ENCODE results near the gene EP300.

The EP300 gene

GRCh38 chr22:41197038-41197972 lies 104.9 kb downstream of the EP300 start:
- Histone ChIP-seq H3K9me3 (ENCODE audit: control insufficient read depth, insufficient read depth, low read length) (no peaks in the 10 kb centered on the region), H3K36me3 (ENCODE audit: insufficient read depth, low read length) (no peaks in the 10 kb centered on the region), H3K4me1 (ENCODE audit: insufficient read depth, low read length) (no peaks in the 10 kb centered on the region), H3K9ac (ENCODE audit: low read depth, low read length) (peak overlapping the region; percentile 89)

DNA sequence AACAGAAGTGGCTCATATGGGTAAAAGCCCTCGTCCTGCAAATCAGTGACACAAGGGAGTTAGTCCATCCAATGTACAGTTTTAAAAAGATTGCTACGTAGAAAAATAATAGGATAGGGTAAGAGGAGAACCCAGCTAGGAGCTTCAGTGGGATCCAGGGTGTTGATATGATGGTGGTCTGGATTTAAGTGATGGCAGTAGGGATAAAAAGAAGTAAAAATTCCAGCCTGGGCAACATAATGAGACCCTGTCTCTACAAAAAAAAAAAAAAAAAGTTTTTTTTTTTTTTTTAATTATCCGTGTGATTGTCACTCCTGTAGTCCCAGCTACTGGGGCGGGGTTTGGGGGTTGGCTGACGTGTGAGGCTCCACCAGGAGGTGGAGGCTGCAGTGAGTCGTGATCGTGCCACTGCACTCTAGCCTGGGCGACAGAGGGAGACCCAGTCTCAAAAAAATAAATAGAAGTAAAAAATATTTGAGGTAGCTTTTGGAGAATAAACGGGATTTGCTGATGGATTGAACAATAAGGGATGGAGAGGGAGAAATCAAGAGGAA lies 105.7 kb downstream of the EP300 start:
- Histone ChIP-seq H3K36me3 (ENCODE audit: insufficient read depth, low read length) (no peaks in the 10 kb centered on the region), H3K4me1 (ENCODE audit: insufficient read depth, low read length) (no peaks in the 10 kb centered on the region), H3K9me3 (ENCODE audit: control insufficient read depth, insufficient read depth, low read length) (no peaks in the 10 kb centered on the region), H3K9ac (ENCODE audit: low read depth, low read length) (peak overlapping the region; percentile 89)

GRCh38 chr22:41201141-41201540 lies 108.7 kb downstream of the EP300 start:
- H3K36me3 ChIP-seq (ENCODE audit: insufficient read depth, low read length): no peaks in the 10 kb centered on the region
- H3K4me1 ChIP-seq (ENCODE audit: insufficient read depth, low read length): no peaks in the 10 kb centered on the region
- no peaks in the 10 kb centered on the region for H3K9me3 ChIP-seq (ENCODE audit: control insufficient read depth, insufficient read depth, low read length)
- no peak overlapping the region for H3K9ac ChIP-seq (ENCODE audit: low read depth, low read length)

DNA sequence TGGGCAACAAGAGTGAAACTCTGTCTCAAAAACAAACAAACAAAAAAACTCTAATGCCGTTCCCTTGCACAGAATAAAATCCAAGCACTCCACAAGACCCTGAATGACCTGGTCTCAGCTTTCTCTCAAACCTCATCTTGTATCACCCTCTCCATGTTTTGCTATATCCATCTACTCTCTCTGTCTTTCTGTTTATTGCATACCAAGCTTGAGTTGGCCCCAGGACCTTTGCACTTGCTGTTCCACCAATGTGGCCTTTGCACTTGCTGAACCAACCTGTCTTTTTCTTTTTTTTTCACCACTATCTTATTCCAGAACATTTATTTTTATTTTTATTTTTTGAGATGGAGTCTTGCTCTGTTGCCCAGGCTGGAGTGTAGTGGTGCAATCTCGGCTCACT lies 110.7 kb downstream of the EP300 start:
- H3K36me3 ChIP-seq (ENCODE audit: insufficient read depth, low read length): no peaks in the 10 kb centered on the region
- H3K4me1 ChIP-seq (ENCODE audit: insufficient read depth, low read length): no peaks in the 10 kb centered on the region
- no peak overlapping the region for H3K9ac ChIP-seq (ENCODE audit: low read depth, low read length)
- H3K9me3 ChIP-seq (ENCODE audit: control insufficient read depth, insufficient read depth, low read length): no peaks in the 10 kb centered on the region

DNA sequence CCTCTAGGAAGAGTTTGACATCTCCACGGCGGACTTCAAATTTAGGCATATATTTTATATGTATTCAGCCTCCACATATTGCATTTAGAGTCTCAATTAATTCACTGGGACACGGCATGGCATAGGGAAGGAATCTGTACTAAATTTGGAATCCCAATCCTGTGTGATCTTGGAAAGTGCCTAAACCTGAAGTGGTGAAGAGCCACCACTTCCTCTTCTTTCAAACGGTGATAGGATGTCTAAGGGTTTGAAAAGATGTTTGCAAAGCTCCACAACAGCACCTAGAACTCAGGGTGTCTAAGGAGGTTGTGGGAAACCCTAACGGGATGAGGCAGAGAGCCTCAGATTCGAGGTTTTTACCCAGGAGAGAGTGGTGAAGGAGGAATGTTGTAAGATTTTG lies 111.7 kb downstream of the EP300 start:
- Histone ChIP-seq H3K9ac (ENCODE audit: low read depth, low read length) (no peak overlapping the region), H3K4me1 (ENCODE audit: insufficient read depth, low read length) (no peaks in the 10 kb centered on the region), H3K36me3 (ENCODE audit: insufficient read depth, low read length) (no peaks in the 10 kb centered on the region), H3K9me3 (ENCODE audit: control insufficient read depth, insufficient read depth, low read length) (no peaks in the 10 kb centered on the region)

- Histone ChIP-seq H3K9ac (ENCODE audit: low read depth, low read length) (peak within 1 kb of the TSS; percentile 74), H3K36me3 (ENCODE audit: insufficient read depth, low read length) (no peaks in the 10 kb centered on the region; the same call in 1 of the 2 replicates), H3K4me1 (ENCODE audit: insufficient read depth, low read length) (no peaks in the 10 kb centered on the region), H3K9me3 (ENCODE audit: control insufficient read depth, insufficient read depth, low read length) (no peaks in the 10 kb centered on the region)
Measured at GRCh38 chr22:41204992-41205900, 112.9 kb downstream of the EP300 start, which contains the start of gene L3MBTL2. L3MBTL2 (plus strand) TSS chr22:41205312; CDS start chr22:41205363, 51 bp downstream.

- Histone ChIP-seq H3K9ac (ENCODE audit: low read depth, low read length) (no peak overlapping the region), H3K4me1 (ENCODE audit: insufficient read depth, low read length) (no peaks in the 10 kb centered on the region), H3K9me3 (ENCODE audit: control insufficient read depth, insufficient read depth, low read length) (no peaks in the 10 kb centered on the region), H3K36me3 (ENCODE audit: insufficient read depth, low read length) (no peaks in the 10 kb centered on the region; the same call in 1 of the 2 replicates)
Measured at GRCh38 chr22:41206719-41207118, 114.3 kb downstream of the EP300 start.

DNA sequence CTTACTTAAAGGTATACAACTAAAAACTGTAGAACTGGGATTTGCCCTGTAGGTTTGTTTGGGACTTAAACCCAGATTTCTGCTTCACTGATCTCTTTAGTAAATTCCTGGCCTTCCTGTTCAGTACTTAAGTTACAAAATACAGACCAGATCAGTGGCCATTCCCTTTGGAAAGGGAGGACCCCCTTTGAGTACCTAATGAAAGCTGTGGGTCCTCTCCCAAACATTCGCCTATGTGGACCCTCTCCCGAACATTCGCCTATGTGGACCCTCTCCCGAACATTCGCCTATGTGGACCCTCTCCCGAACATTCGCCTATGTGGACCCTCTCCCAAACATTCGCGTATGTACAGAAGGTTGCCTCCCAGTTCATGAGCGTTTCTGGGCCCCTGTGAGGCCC lies 123.0 kb downstream of the EP300 start:
- H3K9ac ChIP-seq (ENCODE audit: low read depth, low read length): no peak overlapping the region
- peaks cover 14% of the 10 kb centered on the region for H3K36me3 ChIP-seq (ENCODE audit: insufficient read depth, low read length)
- H3K4me1 ChIP-seq (ENCODE audit: insufficient read depth, low read length): peaks cover 17% of the 10 kb centered on the region; the same call in 1 of the 2 replicates
- H3K9me3 ChIP-seq (ENCODE audit: control insufficient read depth, insufficient read depth, low read length): no peaks in the 10 kb centered on the region

GRCh38 chr22:41215926-41216325 lies 123.5 kb downstream of the EP300 start:
- peaks cover 18% of the 10 kb centered on the region for H3K36me3 ChIP-seq (ENCODE audit: insufficient read depth, low read length)
- H3K4me1 ChIP-seq (ENCODE audit: insufficient read depth, low read length): peaks cover 17% of the 10 kb centered on the region; the same call in 1 of the 2 replicates
- H3K9ac ChIP-seq (ENCODE audit: low read depth, low read length): no peak overlapping the region
- H3K9me3 ChIP-seq (ENCODE audit: control insufficient read depth, insufficient read depth, low read length): no peaks in the 10 kb centered on the region

DNA sequence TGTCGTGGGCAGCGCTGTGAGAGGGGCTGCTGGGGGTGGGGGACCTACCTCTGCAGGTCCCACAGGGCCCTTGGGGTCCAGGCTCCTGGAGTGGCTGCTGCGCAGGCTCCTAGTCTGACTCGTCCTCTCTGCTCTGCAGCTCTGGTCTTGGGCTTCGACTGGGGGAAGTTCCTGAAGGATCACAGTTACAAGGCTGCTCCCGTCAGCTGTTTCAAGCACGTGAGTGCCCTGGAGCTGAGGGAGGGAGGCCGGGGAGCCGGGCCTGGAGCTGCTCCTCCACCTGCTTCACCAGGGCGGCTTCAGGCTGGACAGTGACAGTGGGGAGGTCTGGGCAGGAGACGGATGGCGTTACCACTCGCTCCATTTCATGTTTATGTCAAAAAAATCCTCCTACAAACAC lies 124.6 kb downstream of the EP300 start:
- no peak overlapping the region for H3K9ac ChIP-seq (ENCODE audit: low read depth, low read length)
- peaks cover 17% of the 10 kb centered on the region; the same call in 1 of the 2 replicates for H3K4me1 ChIP-seq (ENCODE audit: insufficient read depth, low read length)
- peaks cover 20% of the 10 kb centered on the region for H3K36me3 ChIP-seq (ENCODE audit: insufficient read depth, low read length)
- H3K9me3 ChIP-seq (ENCODE audit: control insufficient read depth, insufficient read depth, low read length): no peaks in the 10 kb centered on the region

DNA sequence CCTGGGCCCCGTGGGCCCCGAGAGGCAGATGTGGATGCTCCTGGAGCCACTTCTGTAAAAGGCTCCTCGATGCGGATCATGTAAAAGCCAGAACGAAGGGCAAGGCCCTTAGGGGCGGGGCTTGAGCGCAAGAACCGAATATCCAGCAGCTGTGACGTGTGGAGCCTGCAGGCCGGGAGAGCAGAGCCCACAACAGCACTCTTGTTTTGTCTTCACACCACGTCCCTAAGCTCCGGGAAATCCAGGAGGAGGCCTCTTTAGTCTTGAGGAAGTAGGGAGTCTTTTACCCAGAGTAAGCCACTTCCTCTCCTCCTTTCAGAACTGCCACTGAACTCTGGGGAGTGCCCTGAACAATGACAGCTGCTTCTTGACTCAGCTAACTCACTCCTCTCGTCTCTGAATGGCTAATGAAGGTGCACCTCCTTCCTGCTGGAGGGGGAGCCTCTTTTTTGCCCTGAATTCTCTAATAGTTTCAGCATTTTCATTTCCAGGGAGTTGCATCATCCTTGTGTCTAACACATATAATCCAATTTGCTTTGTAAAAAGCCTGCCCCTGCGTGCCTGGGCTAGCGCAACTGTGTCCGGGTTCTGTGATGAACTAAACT lies 125.3 kb downstream of the EP300 start:
- Histone ChIP-seq H3K4me1 (ENCODE audit: insufficient read depth, low read length) (peaks cover 17% of the 10 kb centered on the region; the same call in 1 of the 2 replicates), H3K9ac (ENCODE audit: low read depth, low read length) (no peak overlapping the region), H3K36me3 (ENCODE audit: insufficient read depth, low read length) (peaks cover 24% of the 10 kb centered on the region), H3K9me3 (ENCODE audit: control insufficient read depth, insufficient read depth, low read length) (no peaks in the 10 kb centered on the region)

DNA sequence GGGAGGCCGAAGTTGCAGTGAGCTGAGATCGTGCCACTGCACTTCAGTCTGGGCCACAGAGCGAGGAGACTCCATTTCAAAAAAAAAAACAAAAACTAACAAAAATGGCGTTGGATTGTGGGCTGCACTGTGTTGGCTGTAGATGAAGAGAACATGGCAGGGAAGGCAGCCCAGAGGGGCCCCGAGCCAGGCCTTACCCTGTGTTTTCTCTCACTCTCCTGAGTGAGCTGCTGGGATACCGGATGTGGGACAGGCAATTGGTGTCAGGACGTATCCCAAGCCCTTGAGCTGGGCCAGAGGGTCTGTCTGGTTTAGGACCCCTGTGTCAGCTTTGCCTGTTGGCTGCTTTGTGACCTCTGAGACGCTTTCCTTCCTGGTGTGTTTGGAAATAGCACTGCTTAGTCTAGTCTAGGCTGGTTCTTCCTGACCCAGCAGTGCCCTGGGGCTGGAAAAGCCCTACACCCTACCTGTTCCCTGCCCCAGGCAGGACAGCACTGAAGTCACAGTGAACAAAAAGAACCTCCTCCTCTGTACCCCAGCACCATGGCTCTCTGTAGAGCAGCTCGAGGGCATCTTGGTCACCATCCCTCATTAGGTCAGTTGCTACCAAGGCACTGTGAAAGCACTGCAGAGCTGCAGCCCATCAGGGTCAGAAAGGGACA lies 130.6 kb downstream of the EP300 start:
- Histone ChIP-seq H3K9me3 (ENCODE audit: control insufficient read depth, insufficient read depth, low read length) (no peaks in the 10 kb centered on the region), H3K36me3 (ENCODE audit: insufficient read depth, low read length) (peaks cover 23% of the 10 kb centered on the region; the same call in 1 of the 2 replicates), H3K4me1 (ENCODE audit: insufficient read depth, low read length) (peaks cover 1% of the 10 kb centered on the region; the same call in 1 of the 2 replicates), H3K9ac (ENCODE audit: low read depth, low read length) (no peak overlapping the region)

- Histone ChIP-seq H3K36me3 (ENCODE audit: insufficient read depth, low read length) (peaks cover 23% of the 10 kb centered on the region; the same call in 1 of the 2 replicates), H3K4me1 (ENCODE audit: insufficient read depth, low read length) (no peaks in the 10 kb centered on the region), H3K9me3 (ENCODE audit: control insufficient read depth, insufficient read depth, low read length) (no peaks in the 10 kb centered on the region), H3K9ac (ENCODE audit: low read depth, low read length) (no peak overlapping the region)
Measured at GRCh38 chr22:41223535-41223934, 131.1 kb downstream of the EP300 start.
